Stimulated activated CD4-positive, alpha-beta T cell treated with anti-CD3 and anti-CD28 coated beads, Interleukin-1b, Interleukin-23, amount 100 ng/mL, for 24 hours (primary cell): ENCODE data around the gene ANKMY1.
"Not testable (repeated sequence)": the region's sequence is repeated elsewhere in the genome, so short reads cannot be mapped to it uniquely, and the experiment has no call there.

Experiments
- DNase-seq, 4 experiments: peaks; one replicate each; pipeline ENCODE4 v3.0.0-alpha.2; 2020; ENCODE audit warnings: low read depth in 4 of 4, low spot score in 1 of 4

ANKMY1 gene

DNA sequence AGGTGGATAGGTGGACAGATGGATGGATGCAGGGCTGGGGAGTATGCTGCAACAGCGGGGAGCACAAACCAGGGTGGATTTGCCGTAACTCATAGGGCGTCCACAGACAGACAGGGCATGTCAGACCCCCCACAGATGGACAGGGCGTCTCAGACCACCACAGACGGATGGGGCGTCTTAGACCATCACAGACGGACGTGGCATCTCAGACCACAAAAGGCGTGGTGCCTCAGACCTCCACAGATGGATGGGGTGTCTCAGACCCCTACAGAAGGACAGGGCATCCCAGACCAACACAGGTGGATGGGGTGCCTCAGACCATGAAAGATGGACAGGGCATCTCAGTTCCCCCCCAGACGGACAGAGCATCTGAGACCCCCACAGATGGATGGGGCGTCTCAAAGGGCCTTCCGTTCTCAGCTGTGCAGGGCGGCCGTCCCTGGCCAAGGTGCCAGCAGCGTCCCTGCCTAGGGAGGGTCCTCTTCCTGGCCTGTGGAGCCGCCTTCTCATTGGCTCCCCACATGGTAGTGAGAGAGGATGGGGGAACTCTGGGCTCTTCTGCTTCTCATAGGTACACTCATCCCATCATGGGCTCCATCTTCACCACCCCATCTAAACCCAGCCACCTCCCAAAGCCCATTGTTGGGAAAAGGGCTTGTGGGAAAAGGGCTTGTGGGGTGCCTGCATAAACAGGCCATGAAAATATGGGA, 2.1 kb downstream of the ANKMY1 start:
- DNase-seq = no peak

GRCh38 chr2:240554767-240555493, 2.9 kb downstream of the ANKMY1 start:
- DNase-seq = no peak

GRCh38 chr2:240553956-240554480, 3.8 kb downstream of the ANKMY1 start:
- no peak for DNase-seq

GRCh38 chr2:240551811-240552210, 6.0 kb downstream of the ANKMY1 start:
- DNase-seq = no peak

DNA sequence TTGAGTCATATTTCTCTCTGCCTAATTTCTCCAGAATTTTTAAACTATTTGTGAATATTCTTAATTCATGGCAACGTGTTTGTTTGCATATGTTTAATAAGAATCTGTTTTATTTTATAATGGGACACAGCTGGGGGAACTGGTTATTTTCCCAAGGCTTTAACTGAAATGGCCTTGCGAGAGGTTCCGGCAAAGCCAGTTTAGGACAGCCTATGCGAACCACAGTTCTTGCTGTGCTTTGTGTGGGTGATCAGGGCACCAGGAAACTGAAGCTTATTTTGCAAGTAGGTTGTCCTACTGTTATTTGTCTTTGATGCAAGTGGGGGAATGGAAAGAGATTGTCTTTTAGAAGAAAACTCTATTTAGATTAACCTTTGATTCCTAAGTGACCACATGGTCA, 6.5 kb downstream of the ANKMY1 start:
- no peak for DNase-seq

DNA sequence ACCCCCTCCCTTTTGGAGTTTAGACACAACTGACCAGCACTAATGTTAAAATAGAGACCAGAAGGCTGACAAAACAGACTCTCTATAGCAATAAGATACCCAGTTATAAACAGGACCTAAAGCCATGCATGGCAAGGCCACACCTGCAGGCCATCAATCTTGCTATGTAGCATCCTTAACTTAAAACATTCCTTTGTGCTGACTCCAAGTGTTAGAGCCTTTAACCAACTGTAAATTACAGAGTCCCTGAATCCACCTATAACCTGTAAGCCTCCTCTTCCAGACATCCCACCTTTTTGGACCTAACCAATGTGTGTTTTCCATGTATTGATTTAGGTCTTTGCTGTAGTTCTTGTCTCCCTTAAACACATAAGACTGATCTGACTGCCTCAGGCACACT, 17.9 kb downstream of the ANKMY1 start:
- DNase-seq = no peak

DNA sequence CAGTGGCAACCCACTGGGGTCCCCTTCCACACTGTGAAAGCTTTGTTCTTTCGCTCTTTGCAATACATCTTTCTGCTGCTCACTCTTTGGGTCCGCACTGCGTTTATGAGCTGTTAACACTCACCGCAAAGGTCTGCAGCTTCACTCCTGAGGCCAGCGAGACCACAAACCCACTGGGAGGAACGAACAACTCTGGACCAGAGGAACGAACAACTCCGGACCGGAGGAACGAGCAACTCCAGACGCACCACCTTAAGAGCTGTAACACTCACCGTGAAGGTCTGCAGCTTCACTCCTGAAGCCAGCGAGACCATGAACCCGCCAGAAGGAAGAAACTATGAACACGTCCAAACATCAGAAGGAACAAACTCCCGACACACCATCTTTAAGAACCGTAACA, 18.7 kb downstream of the ANKMY1 start:
- DNase-seq = not testable (repeated sequence)

DNA sequence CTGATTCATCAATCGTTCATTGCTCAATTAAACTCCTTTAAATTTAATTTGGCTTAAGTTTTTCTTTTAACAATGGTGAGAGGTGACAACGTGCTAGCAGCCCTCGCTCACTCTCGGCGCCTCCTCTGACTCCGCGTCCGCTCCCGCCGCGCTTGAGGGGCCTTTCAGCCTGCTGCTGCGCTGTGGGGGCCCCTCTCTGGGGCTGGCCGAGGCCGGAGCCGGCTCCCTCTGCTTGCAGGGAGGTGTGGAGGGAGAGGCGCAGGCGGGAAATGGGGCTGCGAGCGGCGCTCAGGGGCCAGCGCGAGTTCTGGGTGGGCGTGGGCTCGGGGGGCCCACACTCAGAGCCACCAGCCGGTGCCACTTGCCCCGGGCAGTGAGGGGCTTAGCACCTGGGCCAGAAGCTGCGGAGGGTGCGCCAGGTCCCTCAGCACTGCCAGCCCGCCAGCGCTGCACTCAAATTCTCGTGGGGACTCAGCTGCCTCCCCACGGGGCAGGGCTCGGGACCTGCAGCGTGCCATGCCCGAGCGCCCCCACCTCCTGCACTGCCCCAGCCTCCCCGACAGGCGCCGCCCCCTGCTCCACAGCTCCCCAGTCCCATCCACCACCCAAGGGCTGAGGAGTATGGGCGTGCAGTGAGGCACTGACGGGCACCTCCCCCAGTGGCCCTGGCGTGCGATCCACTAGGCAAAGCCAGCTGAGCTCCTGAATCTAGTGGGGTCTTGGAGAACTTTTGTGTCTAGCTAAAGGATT, 19.6 kb downstream of the ANKMY1 start:
- DNase-seq = no peak

- DNase-seq = no peak
These were observed 25.6 kb downstream of the ANKMY1 start for GRCh38 chr2:240532031-240532775.

GRCh38 chr2:240531038-240531437, 26.8 kb downstream of the ANKMY1 start:
- DNase-seq = no peak

- DNase-seq = no peak
These were observed 27.6 kb downstream of the ANKMY1 start for GRCh38 chr2:240530181-240530580.

DNA sequence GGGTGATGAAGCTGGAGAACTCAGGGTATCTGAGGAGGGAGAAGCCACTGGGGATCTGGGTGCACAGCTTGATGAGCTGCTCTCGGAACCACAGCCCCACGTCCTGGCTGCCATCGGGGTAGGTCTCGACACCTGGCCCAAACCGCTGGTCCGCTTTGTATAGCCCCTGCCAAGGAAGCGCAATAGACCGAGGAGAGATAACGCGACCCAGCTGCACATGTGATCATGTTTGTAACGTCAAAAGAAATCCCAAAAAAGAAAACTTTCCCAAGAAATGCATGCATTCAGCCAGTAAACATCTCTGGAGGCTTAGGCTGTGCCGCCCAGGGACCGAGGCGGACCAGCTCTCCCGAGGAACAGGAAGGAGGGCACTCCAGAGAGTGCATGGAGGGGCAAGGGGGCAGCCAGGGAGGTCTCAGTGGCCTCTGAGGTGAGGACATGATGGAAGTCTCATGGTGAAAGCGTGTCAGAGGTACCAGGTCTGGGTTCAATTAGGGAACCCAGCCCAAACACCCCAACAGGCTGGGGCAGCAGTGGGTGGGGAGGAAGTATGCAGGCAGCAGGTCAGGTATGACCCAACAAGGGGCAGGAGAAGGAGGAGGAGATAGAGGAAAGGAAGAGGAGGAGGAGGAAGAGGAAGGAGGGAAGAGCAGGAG, 28.3 kb downstream of the ANKMY1 start:
- DNase-seq = no peak

DNA sequence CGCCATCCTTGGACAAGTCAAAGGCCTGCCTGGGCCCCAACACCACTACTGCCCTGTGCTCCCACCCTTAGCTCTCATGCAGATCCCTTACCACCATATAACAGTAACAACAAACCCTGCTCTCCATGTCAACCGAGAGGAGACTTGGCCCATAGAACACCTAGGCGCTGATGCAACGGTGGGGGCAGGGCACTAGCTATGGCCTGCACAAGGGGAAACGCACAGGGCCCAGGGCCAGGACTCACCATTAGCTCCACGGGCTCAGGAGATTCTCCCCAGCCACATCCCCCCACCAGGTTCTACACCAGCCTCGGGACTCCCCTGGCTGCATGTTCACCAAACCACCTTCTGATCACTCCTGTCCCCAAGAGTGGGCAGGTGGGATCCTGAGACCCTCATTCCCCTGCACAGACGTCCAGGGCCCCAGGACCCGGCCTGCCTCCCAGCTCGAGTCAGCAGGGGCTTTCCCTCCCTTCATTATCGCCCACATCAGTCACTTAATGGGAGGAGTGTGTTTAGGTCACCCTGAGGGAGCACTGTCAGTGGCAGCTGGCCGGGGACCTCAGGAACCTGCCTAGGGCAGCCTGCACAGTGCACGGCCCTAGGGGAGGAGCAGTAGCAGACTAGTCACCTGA, 29.3 kb downstream of the ANKMY1 start:
- no peak for DNase-seq

- no peak for DNase-seq
These were observed 30.5 kb downstream of the ANKMY1 start for GRCh38 chr2:240527153-240527750.

- DNase-seq = no peak
These were observed 31.3 kb downstream of the ANKMY1 start for GRCh38 chr2:240526521-240526920.

- no peak for DNase-seq
These were observed 32.0 kb downstream of the ANKMY1 start for GRCh38 chr2:240525802-240526201.

DNA sequence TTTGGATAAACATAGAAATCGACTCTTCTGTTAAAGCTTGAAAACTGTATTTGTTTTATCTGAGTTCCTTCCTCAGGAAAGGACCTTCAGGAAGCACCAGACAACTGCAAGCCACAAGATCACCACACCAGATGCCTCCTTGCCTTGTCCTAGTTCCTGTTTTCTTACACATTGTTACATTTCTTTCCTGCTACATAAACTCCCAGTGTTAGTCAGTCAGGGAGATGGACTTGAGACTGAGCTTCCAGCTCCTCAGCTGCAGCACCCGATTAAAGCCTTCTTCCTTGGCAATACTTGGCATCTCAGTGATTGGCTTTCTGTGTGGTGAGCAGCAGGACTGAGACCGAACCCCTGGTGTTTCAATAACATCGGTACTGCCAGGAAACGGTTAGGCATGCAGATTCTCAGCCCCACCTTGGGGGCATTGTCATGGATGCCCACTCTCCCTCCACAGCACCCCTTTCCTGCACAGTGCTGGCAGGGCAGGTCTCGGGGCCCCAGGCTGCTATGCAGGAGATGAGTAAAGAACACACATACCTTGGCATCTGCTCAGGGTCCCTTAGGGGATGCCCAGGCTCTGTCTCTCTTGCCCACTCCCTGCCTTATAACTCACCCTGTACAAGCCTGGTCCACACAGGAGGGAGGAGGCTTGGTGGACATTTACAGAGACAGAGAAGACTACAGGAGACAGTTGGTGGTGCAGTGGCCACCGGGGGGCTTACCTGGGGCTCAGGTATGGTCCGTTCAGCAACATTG, 32.6 kb downstream of the ANKMY1 start:
- DNase-seq = no peak

GRCh38 chr2:240523451-240524281, 34.1 kb downstream of the ANKMY1 start:
- DNase-seq = no peak
